Erythroblast (primary cell): ENCODE results near the gene SDR42E2.
A peak's percentile ranks its signal among the peaks of the same experiment; 100 is the strongest.

ENCODE experiments used
- GATA1 ChIP-seq: IDR thresholded peaks from 2 replicates; pipeline ENCODE4 v1.6.1; 2011; ENCODE audit warnings: low read depth, mild to moderate bottlenecking, control low read depth, low read length, moderate library complexity
- POLR2A ChIP-seq: IDR thresholded peaks from 2 replicates; pipeline ENCODE4 v1.6.1; 2011; ENCODE audit warnings: mild to moderate bottlenecking, low read length

GRCh38 chr16:22207715-22208360 lies 45.5 kb downstream of the SDR42E2 start:
- peak; percentile 8 for TF ChIP-seq POLR2A
- no peak for TF ChIP-seq GATA1
